Adrenal gland (tissue), 12 donors: Measurements from ENCODE around the gene NR2F1. TPM values are rescaled to one million over a fixed set of nuclear protein-coding genes. Genes with fewer than 3 reads are reported as not detected.

Experiments used
- DNase-seq, 7 donors: peaks; one replicate each; pipeline ENCODE4 v3.0.0-alpha.2; 2019 to 2020
- H3K27ac ChIP-seq, 5 donors: fragments of 200-600 bp; sonication (generic) in 4 of 5; 1 replicate in 3 of 5; 2 replicates in 2 of 5; pipeline versions ENCODE4 v1.5.1 to v1.8.0; 2016 to 2020; ENCODE audit warnings: mild to moderate bottlenecking in 1 of 5
- H3K27me3 ChIP-seq: fragments of 200-600 bp; 2 replicates; pipeline ENCODE4 v1.8.0; 2021
- H3K36me3 ChIP-seq, 2 donors: fragments of 200-600 bp; replicated peaks in 1 of 2; 1 replicate in 1 of 2; 2 replicates in 1 of 2; pipeline versions ENCODE4 v1.5.1 to v1.8.0; 2018 to 2022
- H3K4me1 ChIP-seq, 2 donors: fragments of 200-600 bp; replicated peaks in 1 of 2; 1 replicate in 1 of 2; 2 replicates in 1 of 2; pipeline versions ENCODE4 v1.5.1 to v1.8.0; 2018 to 2021
- H3K4me3 ChIP-seq, 4 donors: fragments of 200-600 bp; sonication (generic) in 3 of 4; one replicate each; pipeline ENCODE4 v1.5.1; 2016 to 2018
- H3K9me3 ChIP-seq, 3 donors: fragments of 200-600 bp; sonication (generic) in 1 of 3; replicated peaks in 1 of 3; 1 replicate in 2 of 3; 2 replicates in 1 of 3; pipeline versions ENCODE4 v1.5.1 to v1.8.0; 2016 to 2021
- POLR2A ChIP-seq, 2 donors: fragments of 450-650 bp; IDR thresholded peaks; one replicate each; pipeline ENCODE4 v1.6.1; 2017; ENCODE audit warnings: antibody characterized with exemption in 2 of 2, mild to moderate bottlenecking in 2 of 2, moderate library complexity in 1 of 2
- WGBS, 4 donors: extraction: QIAGEN DNeasy Blood & Tissue Kit in 2 of 4; methylation state at CpG; one replicate each; pipeline versions ENCODE4 v1.1.5 to v1.1.7; 2013 to 2017; 5-methylcytosine and 5-hydroxymethylcytosine counted together
- intact Hi-C, 2 donors: fragments of 100-400 bp; cut with DNase I; formaldehyde crosslinking; loops; one replicate each; pipeline versions ENCODE4 v1.14.1 to v1.15.0; 2022 to 2023
- polyA plus RNA-seq, 3 donors: library from polyadenylated mRNA; stranded (reverse); fragments of 200-250 nt in 2 of 3; fragments of 350-450 nt in 1 of 3; fragmentation: Illumina TruSeq in 1 of 3; extraction: RNeasy Lipid Tissue Mini Kit (QIAGEN cat#74804) in 1 of 3; gene quantifications; one replicate each; pipeline ENCODE4 v1.2.3, GENCODE V29; 2013 to 2014
- total RNA-seq, 9 donors: library from RNA; depleted of rRNA in 4 of 9; stranded (reverse); fragments of >200 nt in 4 of 9; fragments of 120-200 nt in 1 of 9; fragmentation: NEBNext Ultra II Directional in 1 of 9; extraction: Animal tissue kit (Norgen Biotek cat#: 25700) in 1 of 9; gene quantifications; one replicate each; pipeline versions ENCODE4 v1.1.0 to v1.2.4, GENCODE V29; 2013 to 2023
- TF ChIP-seq, protein P1 (sequence below), 6 experiments: fragments of 450-650 bp in 4 of 6; fragments of 200-600 bp in 2 of 6; sonication (generic) in 1 of 6; IDR thresholded peaks; 1 replicate in 5 of 6; 2 replicates in 1 of 6; pipeline versions ENCODE4 v1.5.1 to v1.8.0; 2016 to 2021; ENCODE audit warnings: antibody characterized with exemption in 6 of 6, mild to moderate bottlenecking in 2 of 6, moderate library complexity in 1 of 6
- donor health status: healthy with polysubstance abuse.
- donor health status: Bipolar disorder and iron deficiency.
- donor health status: DM: yes; HTN: yes; CAD: no.
- donor health status: DM: no; HTN: no; CAD: no.
- donor health status: DM: no; HTN: no; CAD: no.
- donor health status: DM: yes; HTN: yes; CAD: no.

Gene NR2F1
- total and polyA plus RNA-seq, 12 donors: 22.4 to 195 (median 68.2) TPM

DNA sequence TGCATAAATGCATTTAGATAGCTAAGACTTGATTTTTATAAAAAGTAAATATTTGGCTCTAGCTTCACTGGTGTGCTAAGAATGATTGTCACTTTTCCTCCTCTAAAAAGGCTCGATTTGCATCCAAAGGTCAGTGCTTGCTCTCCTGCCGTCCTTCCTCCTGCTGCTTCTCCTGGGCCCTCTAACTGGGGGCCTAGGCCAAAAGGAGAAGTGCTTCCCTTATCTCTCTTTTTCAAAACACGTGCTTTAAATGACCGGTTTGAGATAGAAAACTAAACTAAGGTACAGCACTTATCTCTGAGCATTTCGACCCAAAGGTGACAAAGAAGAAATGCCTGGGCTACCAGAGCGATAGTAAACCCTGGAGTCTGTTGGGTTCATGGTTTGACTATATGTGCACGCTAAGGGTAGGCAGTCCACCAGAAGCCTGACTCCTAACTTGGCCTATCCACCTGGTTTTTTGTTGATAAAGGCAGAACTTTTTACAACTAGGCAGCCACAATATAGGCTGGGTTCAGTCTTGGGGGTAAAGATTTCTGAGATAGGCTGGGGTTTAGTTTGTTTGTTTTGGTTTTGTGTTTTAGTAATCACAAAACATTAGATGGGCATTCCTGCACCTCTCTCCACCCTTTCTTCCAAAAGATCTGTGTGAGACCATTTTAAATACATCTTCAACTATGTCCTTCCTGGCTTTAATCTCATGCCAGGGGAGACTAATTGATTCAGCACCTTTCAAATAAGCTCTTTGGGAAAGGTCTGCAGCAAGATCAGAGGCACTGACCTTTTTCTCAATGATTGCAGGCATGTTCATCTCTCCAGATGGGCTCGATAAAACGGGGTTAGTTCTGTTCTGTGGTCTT lies 5.8 kb upstream of the NR2F1 start:
- Histone ChIP-seq H3K36me3 (no peaks in the 10 kb centered on the region), H3K9me3 (no peaks in the 10 kb centered on the region), H3K27me3 (no peaks in the 10 kb centered on the region), H3K4me1 (peaks cover 0 to 33% of the 10 kb centered on the region in 2 donors), H3K27ac (peak overlapping the region in 4 of 5 donors; percentile 63 to 97 (median 88)), H3K4me3 (peak overlapping the region in 1 of 4 donors; percentile 93)
- 37 to 42% (median 40%) methylated on average over 9 of the region's 9 CpGs for WGBS, 4 donors
- DNase-seq: no peak
- intact Hi-C loops: loop anchor here (5.0 to 10.0 kb wide), 2 partner anchors 65 to 172 kb away; no protein-coding TSS in a partner anchor
- TF ChIP-seq POLR2A (IDR thresholded peaks at IDR 0.05): no peak
- TF ChIP-seq, protein P1, sequence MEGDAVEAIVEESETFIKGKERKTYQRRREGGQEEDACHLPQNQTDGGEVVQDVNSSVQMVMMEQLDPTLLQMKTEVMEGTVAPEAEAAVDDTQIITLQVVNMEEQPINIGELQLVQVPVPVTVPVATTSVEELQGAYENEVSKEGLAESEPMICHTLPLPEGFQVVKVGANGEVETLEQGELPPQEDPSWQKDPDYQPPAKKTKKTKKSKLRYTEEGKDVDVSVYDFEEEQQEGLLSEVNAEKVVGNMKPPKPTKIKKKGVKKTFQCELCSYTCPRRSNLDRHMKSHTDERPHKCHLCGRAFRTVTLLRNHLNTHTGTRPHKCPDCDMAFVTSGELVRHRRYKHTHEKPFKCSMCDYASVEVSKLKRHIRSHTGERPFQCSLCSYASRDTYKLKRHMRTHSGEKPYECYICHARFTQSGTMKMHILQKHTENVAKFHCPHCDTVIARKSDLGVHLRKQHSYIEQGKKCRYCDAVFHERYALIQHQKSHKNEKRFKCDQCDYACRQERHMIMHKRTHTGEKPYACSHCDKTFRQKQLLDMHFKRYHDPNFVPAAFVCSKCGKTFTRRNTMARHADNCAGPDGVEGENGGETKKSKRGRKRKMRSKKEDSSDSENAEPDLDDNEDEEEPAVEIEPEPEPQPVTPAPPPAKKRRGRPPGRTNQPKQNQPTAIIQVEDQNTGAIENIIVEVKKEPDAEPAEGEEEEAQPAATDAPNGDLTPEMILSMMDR (IDR thresholded peaks at IDR 0.05): no peak

DNA sequence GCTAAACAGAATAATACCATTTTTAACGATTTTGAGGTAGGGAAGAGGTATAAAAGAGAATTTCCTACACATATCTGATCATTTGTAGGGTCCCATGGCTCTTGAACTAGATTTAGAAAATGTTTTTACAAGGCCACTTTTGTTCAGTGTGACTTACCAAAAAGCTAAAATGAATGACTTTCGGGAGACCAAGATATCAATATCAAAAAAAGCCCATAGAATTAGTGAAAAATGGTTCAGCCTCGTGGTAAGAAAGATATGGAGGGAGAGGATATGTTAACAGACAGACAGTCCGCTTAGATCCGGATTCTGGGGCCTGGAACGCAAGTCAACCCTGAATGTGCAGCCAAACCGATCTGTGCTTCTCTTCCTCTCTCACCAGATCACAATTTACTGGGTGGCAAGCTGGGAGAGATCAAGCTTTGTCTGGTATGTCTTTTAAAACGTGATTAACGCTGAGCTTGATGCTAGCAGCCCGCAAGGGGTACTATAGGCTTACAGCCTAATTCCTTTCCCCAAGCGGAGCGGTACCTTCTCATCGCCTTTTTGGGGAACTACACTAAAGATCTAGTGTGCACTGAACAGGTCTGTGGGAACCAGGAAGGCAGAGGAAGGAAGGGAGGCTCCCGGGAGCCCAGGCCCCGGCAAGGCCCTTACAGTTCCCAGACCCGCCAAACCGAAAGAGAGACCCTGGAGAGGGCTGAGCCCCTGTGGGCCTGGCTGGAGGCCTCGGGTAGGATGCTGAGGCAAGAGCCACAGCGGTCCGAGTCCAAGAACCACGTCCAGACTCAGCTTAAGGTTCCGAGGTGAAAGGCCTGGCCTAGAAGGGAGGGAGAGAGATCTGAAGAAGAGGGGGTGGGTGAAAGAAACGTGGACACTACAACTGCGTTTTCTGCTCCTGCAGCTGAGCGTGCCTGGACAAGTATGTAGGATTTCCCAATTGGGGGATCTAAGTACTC lies 4.9 kb upstream of the NR2F1 start:
- Histone ChIP-seq H3K36me3 (no peaks in the 10 kb centered on the region), H3K9me3 (no peaks in the 10 kb centered on the region), H3K4me3 (peak overlapping the region in 1 of 4 donors; percentile 93), H3K4me1 (peaks cover 0 to 39% of the 10 kb centered on the region in 2 donors), H3K27me3 (no peaks in the 10 kb centered on the region), H3K27ac (peak overlapping the region; percentile 27 to 97 (median 86))
- 44 to 60% (median 57%) methylated on average over 25 of the region's 25 CpGs for WGBS, 4 donors
- intact Hi-C loops: loop anchor here (5.0 to 10.0 kb wide), 2 partner anchors 66 to 173 kb away; no protein-coding TSS in a partner anchor
- TF ChIP-seq POLR2A (IDR thresholded peaks at IDR 0.05): no peak
- DNase-seq: peak in 1 of 7 donors; percentile 58

DNA sequence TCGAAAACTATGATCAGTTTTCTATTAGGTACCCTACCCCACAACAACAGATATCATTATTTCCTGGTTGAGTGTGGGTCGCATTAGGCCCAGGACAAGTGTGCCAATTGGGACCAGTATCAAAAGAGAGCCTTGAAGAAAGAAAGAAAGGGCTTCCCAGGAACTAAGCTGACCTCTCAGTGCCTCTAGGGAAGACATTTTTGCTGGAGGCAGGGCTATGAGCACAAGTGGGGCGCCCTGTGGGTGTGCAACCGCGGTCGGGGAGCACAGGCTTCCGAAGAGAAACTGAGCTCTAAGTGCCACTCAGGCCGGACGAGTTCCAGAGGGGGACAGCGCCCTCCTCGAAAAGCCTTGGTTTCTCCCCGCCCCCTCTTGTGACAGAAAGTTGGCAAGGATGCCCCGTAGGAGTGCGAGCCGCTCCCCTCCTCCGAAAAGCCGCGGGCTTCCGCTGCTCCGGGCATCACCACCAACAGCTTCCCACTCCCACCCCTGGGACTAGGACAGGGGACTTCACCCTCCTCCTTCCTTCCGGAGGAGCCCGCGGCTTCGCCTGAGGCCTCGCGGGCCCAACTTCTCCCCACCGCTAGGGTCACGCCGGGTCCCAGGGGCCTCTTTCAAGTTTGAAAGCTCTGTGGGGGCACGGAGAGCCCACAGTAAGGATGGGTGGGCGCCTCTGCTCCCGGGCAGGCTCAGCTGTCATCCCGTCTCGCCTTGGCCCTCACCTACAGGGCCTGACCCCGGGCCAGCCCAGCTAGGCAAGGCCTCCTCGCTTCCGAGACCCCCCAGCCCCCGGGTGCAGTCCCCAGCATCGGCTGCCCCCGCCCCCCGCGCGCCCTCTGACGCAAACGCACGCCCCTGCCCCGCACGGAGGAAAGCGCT lies 4.0 kb upstream of the NR2F1 start:
- Histone ChIP-seq H3K9me3 (no peaks in the 10 kb centered on the region), H3K4me1 (peaks cover 0 to 39% of the 10 kb centered on the region in 2 donors), H3K36me3 (no peaks in the 10 kb centered on the region), H3K4me3 (peak overlapping the region in 3 of 4 donors; percentile 41 to 93 (median 42)), H3K27me3 (no peaks in the 10 kb centered on the region), H3K27ac (peak overlapping the region; percentile 27 to 97 (median 86))
- WGBS, 4 donors: 3 to 23% (median 4%) methylated on average over 14 to 49 of the region's 49 CpGs
- TF ChIP-seq, protein P1 (IDR thresholded peaks at IDR 0.05): peak in 1 of 6 experiments; percentile 14
- peak in 1 of 2 donors; percentile 40 for TF ChIP-seq POLR2A (IDR thresholded peaks at IDR 0.05)
- DNase-seq: peak; percentile 76 to 89 (median 84)
- intact Hi-C loops: loop anchor here (5.0 to 10.0 kb wide), 2 partner anchors 67 to 174 kb away; no protein-coding TSS in a partner anchor

DNA sequence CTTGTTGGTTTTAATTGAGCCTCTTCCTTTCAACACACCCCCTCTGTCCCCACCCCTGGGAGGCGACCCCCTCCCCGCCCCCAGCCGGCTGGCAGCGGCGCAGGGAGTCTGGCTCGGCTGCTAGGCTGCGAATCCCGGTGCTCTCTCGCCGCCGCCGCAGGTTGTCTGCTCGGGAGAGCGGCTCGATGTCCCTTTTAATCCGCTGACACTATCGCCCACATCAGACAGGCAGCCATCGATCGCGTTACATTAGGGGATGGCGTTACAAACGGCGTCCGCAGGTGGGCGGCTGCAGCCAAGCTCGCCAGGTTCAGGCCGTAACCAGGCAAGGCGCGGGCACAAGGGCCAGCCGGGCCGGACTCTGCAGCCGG lies 3.3 kb upstream of the NR2F1 start:
- no peak for TF ChIP-seq POLR2A (IDR thresholded peaks at IDR 0.05)
- TF ChIP-seq, protein P1 (IDR thresholded peaks at IDR 0.05): no peak
- Histone ChIP-seq H3K36me3 (no peaks in the 10 kb centered on the region), H3K27ac (peak overlapping the region; percentile 63 to 97 (median 86)), H3K4me1 (peaks cover 0 to 39% of the 10 kb centered on the region in 2 donors), H3K9me3 (no peaks in the 10 kb centered on the region), H3K4me3 (peak overlapping the region; percentile 41 to 93 (median 48)), H3K27me3 (no peaks in the 10 kb centered on the region)
- intact Hi-C loops: loop anchor here (5.0 to 10.0 kb wide), 3 partner anchors 67 to 215 kb away; no protein-coding TSS in a partner anchor
- DNase-seq: peak in 3 of 7 donors; percentile 30 to 57 (median 53)
- WGBS, 4 donors: 0 to 2% (median 0%) methylated on average over 6 to 32 of the region's 32 CpGs
